Measurements from ENCODE around the gene GORASP1.

DNA sequence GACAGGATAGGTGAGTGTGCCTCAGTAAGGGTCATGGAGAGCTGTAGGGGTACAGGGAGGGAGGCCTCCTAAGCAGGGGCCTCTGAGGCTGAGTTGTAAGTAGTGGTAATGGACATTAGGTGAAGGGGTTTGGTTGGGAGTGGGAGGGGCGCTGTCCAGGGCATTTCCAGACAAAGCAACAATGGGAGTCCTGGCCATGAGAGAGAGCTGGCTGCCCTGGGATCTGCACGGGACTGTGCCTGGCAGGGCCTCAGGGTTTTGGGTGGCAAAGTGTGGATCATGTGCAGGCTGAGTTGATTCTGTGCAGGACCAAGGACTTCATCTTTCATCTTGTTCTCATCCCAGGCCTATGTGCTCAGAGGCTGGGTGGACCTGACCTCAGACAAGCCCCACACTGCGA, 4.7 kb upstream of the GORASP1 start:
- TF ChIP-seq, protein P1, sequence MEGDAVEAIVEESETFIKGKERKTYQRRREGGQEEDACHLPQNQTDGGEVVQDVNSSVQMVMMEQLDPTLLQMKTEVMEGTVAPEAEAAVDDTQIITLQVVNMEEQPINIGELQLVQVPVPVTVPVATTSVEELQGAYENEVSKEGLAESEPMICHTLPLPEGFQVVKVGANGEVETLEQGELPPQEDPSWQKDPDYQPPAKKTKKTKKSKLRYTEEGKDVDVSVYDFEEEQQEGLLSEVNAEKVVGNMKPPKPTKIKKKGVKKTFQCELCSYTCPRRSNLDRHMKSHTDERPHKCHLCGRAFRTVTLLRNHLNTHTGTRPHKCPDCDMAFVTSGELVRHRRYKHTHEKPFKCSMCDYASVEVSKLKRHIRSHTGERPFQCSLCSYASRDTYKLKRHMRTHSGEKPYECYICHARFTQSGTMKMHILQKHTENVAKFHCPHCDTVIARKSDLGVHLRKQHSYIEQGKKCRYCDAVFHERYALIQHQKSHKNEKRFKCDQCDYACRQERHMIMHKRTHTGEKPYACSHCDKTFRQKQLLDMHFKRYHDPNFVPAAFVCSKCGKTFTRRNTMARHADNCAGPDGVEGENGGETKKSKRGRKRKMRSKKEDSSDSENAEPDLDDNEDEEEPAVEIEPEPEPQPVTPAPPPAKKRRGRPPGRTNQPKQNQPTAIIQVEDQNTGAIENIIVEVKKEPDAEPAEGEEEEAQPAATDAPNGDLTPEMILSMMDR (IDR thresholded peaks at IDR 0.05; ENCODE audit: poor library complexity, severe bottlenecking): no peak
- TF ChIP-seq EP300 (conservative IDR thresholded peaks at IDR 0.05; ENCODE audit: poor library complexity, severe bottlenecking) (no peak), TAF1 (IDR thresholded peaks at IDR 0.05; ENCODE audit: low read depth) (no peak), EZH2 (IDR thresholded peaks at IDR 0.05; ENCODE audit: borderline replicate concordance, insufficient read depth, low read length, poor library complexity, severe bottlenecking) (no peak)
